ENCODE results near the gene NCAM1. TPM values are rescaled to one million over a fixed set of nuclear protein-coding genes. Genes with fewer than 3 reads are reported as not detected.

Gene NCAM1
- polyA plus RNA-seq, 1 donor (not counting 4 experiments of a cell fraction or from before 2014, with no cell fraction given): 0.04 TPM

GRCh38 chr11:112925516-112926310, 35.5 kb upstream of the NCAM1 start:
- H3K27ac ChIP-seq (ENCODE audit: control insufficient read depth, insufficient read depth, low read length): no peak overlapping the region
- TF ChIP-seq, protein P1, sequence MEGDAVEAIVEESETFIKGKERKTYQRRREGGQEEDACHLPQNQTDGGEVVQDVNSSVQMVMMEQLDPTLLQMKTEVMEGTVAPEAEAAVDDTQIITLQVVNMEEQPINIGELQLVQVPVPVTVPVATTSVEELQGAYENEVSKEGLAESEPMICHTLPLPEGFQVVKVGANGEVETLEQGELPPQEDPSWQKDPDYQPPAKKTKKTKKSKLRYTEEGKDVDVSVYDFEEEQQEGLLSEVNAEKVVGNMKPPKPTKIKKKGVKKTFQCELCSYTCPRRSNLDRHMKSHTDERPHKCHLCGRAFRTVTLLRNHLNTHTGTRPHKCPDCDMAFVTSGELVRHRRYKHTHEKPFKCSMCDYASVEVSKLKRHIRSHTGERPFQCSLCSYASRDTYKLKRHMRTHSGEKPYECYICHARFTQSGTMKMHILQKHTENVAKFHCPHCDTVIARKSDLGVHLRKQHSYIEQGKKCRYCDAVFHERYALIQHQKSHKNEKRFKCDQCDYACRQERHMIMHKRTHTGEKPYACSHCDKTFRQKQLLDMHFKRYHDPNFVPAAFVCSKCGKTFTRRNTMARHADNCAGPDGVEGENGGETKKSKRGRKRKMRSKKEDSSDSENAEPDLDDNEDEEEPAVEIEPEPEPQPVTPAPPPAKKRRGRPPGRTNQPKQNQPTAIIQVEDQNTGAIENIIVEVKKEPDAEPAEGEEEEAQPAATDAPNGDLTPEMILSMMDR (optimal IDR thresholded peaks at IDR 0.05 in 1 of 3, IDR thresholded peaks at IDR 0.05 in 1 of 3, conservative IDR thresholded peaks at IDR 0.05 in 1 of 3; ENCODE audit: extremely low read depth in 1 of 3, insufficient read depth in 2 of 3, low read length in 3 of 3): no peak
- no peak for TF ChIP-seq EZH2 (IDR thresholded peaks at IDR 0.05; ENCODE audit: low read length)
- no peak for FAIRE-seq
- no peaks in the 10 kb centered on the region for H3K79me2 ChIP-seq (ENCODE audit: control insufficient read depth, insufficient read depth, low read length)
- no peak overlapping the region for H3K4me3 ChIP-seq (ENCODE audit: control insufficient read depth in 2 of 3, extremely low read depth in 1 of 3, insufficient read depth in 2 of 3, low read depth in 1 of 3, low read length in 3 of 3)
- H2AFZ ChIP-seq (ENCODE audit: control insufficient read depth, low read length): no peak overlapping the region
- no peaks in the 10 kb centered on the region for H4K20me1 ChIP-seq (ENCODE audit: control insufficient read depth, extremely low read depth, insufficient read depth, low read length)
- no peak for DNase-seq (ENCODE audit: low read depth, low spot score)
- no peaks in the 10 kb centered on the region for H3K36me3 ChIP-seq (ENCODE audit: control insufficient read depth in 2 of 2, extremely low read depth in 1 of 2, insufficient read depth in 2 of 2, low read length in 2 of 2)
- no peaks in the 10 kb centered on the region for H3K9me1 ChIP-seq (ENCODE audit: control insufficient read depth, extremely low read depth, insufficient read depth, low read length)
- no peak overlapping the region for H3K4me2 ChIP-seq (ENCODE audit: control insufficient read depth, extremely low read depth, insufficient read depth, low read depth, low read length)
- no peaks in the 10 kb centered on the region for H3K27me3 ChIP-seq (ENCODE audit: control insufficient read depth, extremely low read depth, insufficient read depth, low read length)
- H3K9ac ChIP-seq (ENCODE audit: control insufficient read depth, extremely low read depth, insufficient read depth, low read length): no peak overlapping the region
- no peaks in the 10 kb centered on the region for H3K4me1 ChIP-seq (ENCODE audit: control insufficient read depth, extremely low read depth, insufficient read depth, low read length)
- dilution Hi-C loops (cut with MboI; ENCODE audit: extremely low pct_ligation_motif_present, low sequenced_read_pairs): no loop called here
- no peaks in the 10 kb centered on the region for H3K9me3 ChIP-seq (ENCODE audit: control insufficient read depth, low read depth, low read length)

GRCh38 chr11:112928136-112928535, 33.1 kb upstream of the NCAM1 start:
- H3K36me3 ChIP-seq (ENCODE audit: control insufficient read depth in 2 of 2, extremely low read depth in 1 of 2, insufficient read depth in 2 of 2, low read length in 2 of 2): no peaks in the 10 kb centered on the region
- H4K20me1 ChIP-seq (ENCODE audit: control insufficient read depth, extremely low read depth, insufficient read depth, low read length): no peaks in the 10 kb centered on the region
- dilution Hi-C loops (cut with MboI; ENCODE audit: extremely low pct_ligation_motif_present, low sequenced_read_pairs): no loop called here
- FAIRE-seq: no peak
- no peak overlapping the region for H2AFZ ChIP-seq (ENCODE audit: control insufficient read depth, low read length)
- no peaks in the 10 kb centered on the region for H3K79me2 ChIP-seq (ENCODE audit: control insufficient read depth, insufficient read depth, low read length)
- H3K27ac ChIP-seq (ENCODE audit: control insufficient read depth, insufficient read depth, low read length): no peak overlapping the region
- H3K9ac ChIP-seq (ENCODE audit: control insufficient read depth, extremely low read depth, insufficient read depth, low read length): no peak overlapping the region
- no peaks in the 10 kb centered on the region for H3K9me1 ChIP-seq (ENCODE audit: control insufficient read depth, extremely low read depth, insufficient read depth, low read length)
- no peaks in the 10 kb centered on the region for H3K4me1 ChIP-seq (ENCODE audit: control insufficient read depth, extremely low read depth, insufficient read depth, low read length)
- no peaks in the 10 kb centered on the region for H3K9me3 ChIP-seq (ENCODE audit: control insufficient read depth, low read depth, low read length)
- TF ChIP-seq EZH2 (IDR thresholded peaks at IDR 0.05; ENCODE audit: low read length): no peak
- TF ChIP-seq, protein P1 (optimal IDR thresholded peaks at IDR 0.05 in 1 of 3, IDR thresholded peaks at IDR 0.05 in 1 of 3, conservative IDR thresholded peaks at IDR 0.05 in 1 of 3; ENCODE audit: extremely low read depth in 1 of 3, insufficient read depth in 2 of 3, low read length in 3 of 3): no peak
- no peak overlapping the region for H3K4me3 ChIP-seq (ENCODE audit: control insufficient read depth in 2 of 3, extremely low read depth in 1 of 3, insufficient read depth in 2 of 3, low read depth in 1 of 3, low read length in 3 of 3)
- no peak for DNase-seq (ENCODE audit: low read depth, low spot score)
- H3K27me3 ChIP-seq (ENCODE audit: control insufficient read depth, extremely low read depth, insufficient read depth, low read length): no peaks in the 10 kb centered on the region
- H3K4me2 ChIP-seq (ENCODE audit: control insufficient read depth, extremely low read depth, insufficient read depth, low read depth, low read length): no peak overlapping the region
